GM18861 (cell line): ENCODE data around the gene FDXR.

Experiments used
- ATAC-seq: cut with Tn5 transposase; IDR thresholded peaks from one replicate; pipeline ENCODE4 v1.9.1; 2021; ENCODE audit not compliant: unreplicated experiment

The FDXR gene

DNA sequence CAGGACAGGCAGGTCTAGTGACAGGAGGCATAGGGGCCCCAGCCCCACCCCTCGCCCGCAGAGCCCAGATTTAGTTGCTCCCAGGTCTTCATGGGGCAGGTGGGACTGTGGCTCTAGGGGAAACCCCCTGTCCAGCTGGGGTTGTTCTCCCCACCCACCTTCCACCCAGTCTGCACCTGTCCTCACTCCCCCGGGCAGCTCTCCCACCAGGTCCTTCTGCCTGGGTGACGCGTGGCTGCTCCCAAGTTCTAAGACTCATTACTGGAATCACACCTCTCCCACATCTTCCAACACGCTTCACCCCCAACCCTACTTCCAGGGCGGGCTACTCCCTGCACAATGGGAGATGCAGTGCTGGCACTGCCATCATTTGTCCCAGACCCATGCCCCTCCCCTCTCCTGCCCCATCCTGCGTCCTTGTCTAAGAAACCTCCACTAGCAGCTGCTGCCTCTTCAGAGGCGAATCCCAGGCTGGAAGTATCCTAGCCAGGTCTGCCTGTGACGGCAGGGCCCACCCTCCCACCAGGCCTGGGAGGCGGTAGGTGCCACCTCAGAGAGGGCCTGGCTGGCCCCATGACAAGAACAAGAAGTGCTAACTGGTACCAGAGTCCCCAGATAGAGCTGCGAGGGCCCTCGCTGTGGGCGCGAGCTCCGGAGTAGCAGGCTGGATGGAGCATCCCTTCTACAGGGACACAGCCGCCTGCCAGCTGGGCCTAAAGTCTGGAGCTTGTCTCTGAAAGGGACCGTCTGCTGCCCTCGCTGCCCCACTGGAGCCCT is 35.9 kb downstream of the FDXR start:
- ATAC-seq: no peak

DNA sequence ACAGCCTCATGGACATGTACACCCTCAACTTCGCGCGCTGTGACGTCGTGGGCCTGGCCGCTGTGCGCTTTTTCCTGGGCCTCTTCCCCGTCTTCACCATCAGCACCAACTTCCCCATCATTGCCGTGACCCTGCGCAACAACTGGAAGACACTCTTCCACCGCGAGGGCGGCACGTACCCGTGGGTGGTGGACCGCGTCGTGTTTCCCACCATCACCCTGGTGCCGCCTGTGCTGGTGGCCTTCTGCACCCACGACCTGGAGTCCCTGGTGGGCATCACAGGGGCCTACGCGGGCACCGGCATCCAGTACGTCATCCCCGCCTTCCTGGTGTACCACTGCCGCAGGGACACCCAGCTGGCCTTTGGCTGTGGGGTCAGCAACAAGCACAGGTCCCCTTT is 36.6 kb downstream of the FDXR start:
- no peak for ATAC-seq

DNA sequence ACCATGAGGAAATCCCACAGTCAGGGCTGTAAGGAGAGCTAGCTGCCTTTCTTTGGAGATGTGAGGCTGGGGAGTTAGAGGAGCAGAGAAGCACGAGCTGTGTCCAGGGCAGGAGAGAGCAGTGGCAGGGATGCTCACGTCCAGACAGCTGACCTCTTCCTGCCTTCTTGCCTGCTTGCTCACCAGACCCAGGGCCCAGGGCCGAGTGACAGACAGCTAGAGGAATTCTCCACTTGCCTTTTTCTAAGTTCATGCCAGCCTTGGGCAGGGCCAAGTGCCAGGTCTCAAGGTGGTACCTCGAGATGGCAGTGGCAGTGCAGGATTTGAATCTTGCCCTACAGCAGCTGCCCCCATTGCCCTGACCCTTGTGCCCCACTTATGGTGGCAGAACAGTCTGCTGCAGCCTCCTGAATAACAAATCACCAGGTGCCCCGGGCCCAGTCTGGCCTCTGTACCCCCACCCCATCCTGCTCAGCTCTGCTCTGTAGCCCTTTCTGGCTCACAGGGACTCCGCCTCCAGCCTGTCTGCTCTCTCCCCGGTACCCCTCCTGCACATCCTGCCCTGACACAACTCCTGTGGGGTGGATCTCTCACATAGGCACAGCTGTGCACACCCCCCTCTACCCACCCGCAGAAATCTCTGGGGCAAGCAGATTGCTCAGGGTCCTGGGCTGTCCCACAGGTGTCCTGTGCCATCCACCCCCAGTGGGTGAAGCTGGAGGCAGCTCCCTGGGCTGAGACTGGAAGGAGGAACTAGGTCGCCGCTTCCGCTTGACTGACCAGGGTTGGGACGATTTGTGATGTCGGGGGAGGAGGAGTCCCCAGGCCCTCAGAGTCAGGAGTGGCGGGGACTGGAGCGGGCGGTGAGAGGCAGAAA is 39.1 kb downstream of the FDXR start:
- ATAC-seq: no peak

DNA sequence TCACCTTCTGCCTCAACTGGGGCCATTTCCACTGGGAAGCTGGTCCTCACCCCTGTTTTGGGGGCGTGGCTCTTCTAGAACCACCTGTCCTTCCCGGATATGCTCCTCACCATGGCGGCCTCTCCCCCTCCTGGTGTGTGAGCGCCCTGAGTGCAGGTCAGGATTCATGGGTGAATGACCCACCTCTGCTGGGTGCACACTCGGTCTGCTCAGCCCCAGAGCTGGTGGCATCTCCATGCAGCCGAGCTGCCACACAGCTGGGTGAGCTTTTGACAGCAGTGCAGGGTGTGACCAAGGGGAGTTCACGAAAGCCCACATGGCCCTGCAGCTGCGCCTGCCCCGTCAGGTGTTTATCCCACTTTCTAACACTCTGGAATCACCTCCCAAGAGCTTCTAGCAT is 40.4 kb downstream of the FDXR start:
- ATAC-seq: no peak

GRCh38 chr17:74831444-74832146 is 41.2 kb downstream of the FDXR start:
- ATAC-seq: no peak

GRCh38 chr17:74830861-74831260 is 41.9 kb downstream of the FDXR start:
- no peak for ATAC-seq

GRCh38 chr17:74827800-74828199 is 45.0 kb downstream of the FDXR start:
- no peak for ATAC-seq

- ATAC-seq: no peak
Measured at GRCh38 chr17:74825952-74826719, 46.7 kb downstream of the FDXR start.

DNA sequence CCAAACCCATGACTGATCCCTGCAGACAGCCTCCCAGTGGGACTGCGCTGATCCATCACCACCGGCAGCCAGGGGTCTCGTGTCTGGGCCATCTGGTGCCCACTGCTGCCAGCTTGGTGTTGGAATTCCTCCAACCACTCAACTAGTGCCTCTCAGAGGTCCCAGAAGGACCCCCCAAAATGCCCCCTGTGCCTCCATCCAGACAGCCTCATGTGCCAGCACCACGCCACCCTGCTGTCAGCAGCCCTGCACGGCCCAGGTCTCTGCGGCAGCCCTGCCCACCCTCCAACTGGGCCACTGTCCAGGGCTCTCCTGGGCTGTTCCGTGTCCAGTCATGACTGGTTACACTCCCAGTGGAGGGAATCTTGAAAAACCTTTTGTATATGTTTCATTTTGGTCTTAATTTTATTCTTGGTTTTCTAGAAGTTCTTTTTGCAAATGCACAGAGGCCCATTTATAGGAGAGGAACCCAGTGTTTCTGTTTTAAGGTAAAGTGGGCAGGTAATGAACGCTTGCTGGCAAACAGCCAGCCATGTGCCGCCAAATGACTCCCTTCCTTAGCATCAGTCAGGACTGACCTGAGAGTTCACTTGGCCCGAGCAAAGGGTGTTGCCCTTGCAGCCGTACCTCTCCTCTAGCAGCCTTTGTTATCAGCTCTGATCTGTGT is 47.7 kb downstream of the FDXR start:
- no peak for ATAC-seq

DNA sequence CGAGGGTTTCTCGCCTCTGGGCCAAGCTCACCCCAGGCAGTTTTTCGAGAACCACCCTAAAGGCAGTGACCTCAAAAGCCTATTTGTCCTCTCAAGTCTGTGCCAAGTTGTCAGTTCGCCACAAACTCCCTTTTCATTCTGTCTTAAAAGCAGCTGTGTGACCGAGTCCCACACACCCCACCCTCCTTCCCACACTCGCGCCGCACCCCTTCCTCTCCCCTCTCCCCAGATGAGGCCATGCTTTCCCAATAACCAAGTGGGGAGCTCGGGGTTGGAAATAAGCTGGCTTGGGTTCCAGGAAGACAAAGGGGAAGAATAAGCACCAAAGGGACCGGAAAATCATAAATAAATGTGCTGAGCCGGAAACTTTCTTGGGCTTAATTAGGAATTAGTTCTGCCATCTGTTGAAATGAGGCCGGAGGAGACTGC is 49.8 kb downstream of the FDXR start:
- ATAC-seq: no peak

DNA sequence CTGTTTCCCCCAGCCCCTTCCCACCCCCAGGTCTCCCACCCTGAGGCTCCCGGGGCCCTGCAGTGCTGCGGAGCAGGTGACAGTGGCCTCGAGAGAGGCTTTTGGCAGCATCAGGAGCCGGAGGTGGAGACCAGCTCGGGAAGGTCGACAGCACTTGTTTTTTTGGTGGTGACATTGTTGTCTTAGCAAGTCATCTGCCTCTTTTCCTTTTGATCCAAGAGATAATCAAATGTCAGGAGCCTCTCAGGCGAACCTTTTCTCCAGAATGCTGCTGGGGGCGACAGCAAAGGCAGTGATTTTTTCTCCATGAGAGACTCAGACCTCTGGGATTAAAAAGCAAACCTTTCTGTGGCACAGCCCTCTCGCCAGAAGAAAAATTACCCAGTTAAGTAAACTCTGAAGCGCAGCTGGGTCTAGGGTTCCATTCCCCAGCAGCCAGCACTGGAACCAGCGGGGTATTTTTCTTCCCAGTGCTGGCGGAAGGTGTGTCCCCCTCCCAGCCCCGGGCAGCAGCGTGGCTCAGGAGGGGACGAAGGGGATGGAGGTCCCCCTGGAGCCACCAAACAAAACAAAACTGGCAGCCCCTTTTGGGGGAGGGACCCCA is 50.4 kb downstream of the FDXR start:
- no peak for ATAC-seq

DNA sequence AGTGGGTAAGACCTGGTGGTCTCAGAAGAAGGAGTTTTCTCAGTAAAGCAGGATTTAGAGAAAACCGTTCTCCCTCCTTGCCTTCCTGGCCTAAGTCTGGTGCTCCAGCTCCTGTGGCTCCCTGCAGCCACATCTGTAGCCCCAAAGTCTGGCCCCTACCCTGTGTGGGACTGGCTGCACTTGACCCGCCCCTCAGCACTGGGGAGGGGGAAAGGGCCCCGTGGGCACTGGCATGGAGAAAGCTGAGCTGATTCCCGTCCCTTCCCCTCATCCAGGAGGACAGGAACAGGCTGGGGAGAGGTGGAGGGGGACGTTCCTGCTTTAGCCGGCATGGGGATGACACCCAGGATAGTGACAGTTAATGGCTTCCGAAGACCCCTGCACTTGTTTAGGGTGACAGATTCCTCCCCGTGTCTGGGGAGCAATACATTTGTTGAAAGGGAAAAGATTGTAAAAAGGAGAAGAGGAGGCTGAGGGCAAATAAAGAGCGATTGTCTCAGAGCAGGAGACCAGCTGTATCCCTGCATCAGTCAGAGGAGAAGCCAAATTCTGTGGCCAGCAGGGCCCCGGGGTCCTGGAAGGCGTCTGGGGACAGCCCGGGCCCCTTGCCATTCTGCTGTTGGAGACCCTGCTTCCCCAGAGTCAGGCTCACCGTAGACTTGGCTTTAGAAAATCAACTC is 51.0 kb downstream of the FDXR start:
- no peak for ATAC-seq

DNA sequence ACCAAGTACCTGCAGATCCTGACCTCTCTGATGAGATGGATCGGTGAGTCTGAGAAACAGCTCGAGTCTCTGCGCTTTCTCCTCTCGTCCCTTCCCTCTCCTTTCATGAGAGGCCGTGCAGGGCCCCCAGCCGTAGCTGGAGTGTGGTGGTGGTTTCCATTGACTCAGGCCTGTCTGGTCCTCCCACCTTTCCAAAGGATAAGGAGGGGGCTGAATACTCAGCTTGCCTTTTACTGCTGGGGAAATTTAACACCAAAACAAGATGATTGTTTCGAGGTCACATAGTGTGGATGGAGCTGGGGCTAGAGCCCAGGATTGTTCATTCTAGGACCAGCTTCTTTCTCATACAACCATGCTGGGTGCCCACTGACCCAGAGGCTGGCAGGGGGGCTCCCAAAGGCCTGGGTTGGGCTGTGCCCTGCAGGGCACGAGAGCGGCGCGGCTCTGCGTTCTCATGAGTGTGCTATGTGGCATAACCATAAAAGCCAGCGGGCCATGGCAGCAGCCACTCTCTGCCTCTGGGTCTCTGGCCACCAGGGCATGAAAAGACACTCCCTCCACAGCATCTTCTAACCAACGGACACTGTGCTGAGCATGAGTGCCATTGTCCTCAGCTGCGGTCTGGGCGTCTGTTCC is 52.9 kb downstream of the FDXR start:
- ATAC-seq: no peak

- ATAC-seq: no peak
Measured at GRCh38 chr17:74818291-74818938, 54.4 kb downstream of the FDXR start.

GRCh38 chr17:74816905-74817620 is 55.7 kb downstream of the FDXR start:
- ATAC-seq: no peak

GRCh38 chr17:74815550-74816370 is 57.0 kb downstream of the FDXR start:
- ATAC-seq: no peak

GRCh38 chr17:74815067-74815466 is 57.7 kb downstream of the FDXR start:
- ATAC-seq: no peak
